Measurements from ENCODE around the gene HLX. TPM values are rescaled to one million over a fixed set of nuclear protein-coding genes. Genes with fewer than 3 reads are reported as not detected.

HLX gene
- total RNA-seq, 4 donors from 2014 or later: 11.9 to 26.8 (median 16.4) TPM

GRCh38 chr1:220877377-220878095 lies 1.7 kb upstream of the HLX start:
- TF ChIP-seq CTCF (IDR thresholded peaks at IDR 0.05; ENCODE audit: low read depth): no peak

GRCh38 chr1:220878191-220879075 lies 810 bp upstream of the HLX start:
- TF ChIP-seq CTCF (IDR thresholded peaks at IDR 0.05; ENCODE audit: low read depth): no peak

- TF ChIP-seq CTCF (IDR thresholded peaks at IDR 0.05; ENCODE audit: low read depth): no peak
Measured at GRCh38 chr1:220879509-220880361, 492 bp downstream of the HLX start.

GRCh38 chr1:220880362-220880670 lies 1.1 kb downstream of the HLX start:
- TF ChIP-seq CTCF (IDR thresholded peaks at IDR 0.05; ENCODE audit: low read depth): no peak

- no peak for TF ChIP-seq CTCF (IDR thresholded peaks at IDR 0.05; ENCODE audit: low read depth)
Measured at GRCh38 chr1:220880726-220881506, 1.7 kb downstream of the HLX start.

- TF ChIP-seq CTCF (IDR thresholded peaks at IDR 0.05; ENCODE audit: low read depth): no peak
Measured at GRCh38 chr1:220882061-220882891, 3.0 kb downstream of the HLX start.
